ENCODE results near the gene ARHGAP9. TPM values are rescaled to one million over a fixed set of nuclear protein-coding genes. Genes with fewer than 3 reads are reported as not detected.

ARHGAP9 gene
- total and polyA plus RNA-seq, 2 of the 4 experiments (the other 2 are of a cell fraction): 0.18 to 0.79 TPM

DNA sequence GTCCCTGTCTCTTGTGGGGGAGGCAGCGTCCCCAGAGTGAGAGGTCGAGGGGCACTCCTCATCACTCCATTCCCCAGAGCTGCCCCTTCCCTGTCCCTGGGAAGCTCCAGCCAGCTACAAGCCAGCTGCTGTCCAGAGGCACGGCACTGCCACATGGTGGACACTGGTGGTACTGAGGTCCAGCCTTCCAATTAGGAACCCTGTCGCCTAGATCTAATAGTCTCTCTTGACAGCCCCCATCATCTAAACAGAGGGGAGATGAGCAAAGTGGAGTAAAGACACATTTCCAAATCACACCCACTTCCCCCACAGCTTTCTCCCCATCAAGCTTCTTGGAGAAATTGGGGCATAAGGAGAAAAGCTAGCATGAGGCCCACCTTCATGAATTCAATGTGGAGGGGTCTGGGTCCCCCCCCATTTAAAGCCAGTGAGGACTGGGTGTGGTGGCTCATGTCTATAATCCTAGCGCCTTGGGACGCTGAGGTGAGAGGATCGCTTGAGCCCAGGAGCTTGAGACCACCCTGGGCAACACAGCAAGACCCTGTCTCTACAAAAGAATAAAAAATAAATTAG, 26.6 kb downstream of the ARHGAP9 start:
- dilution Hi-C loops (cut with HindIII; ENCODE audit: low sequenced_read_pairs, unreplicated experiment): no loop called here
- Histone ChIP-seq H3K18ac (ENCODE audit: low read depth, low read length) (peak overlapping the region; percentile 19; the same call in 1 of the 2 replicates), H3K9ac (ENCODE audit: low read depth, low read length) (no peak overlapping the region), H3K79me1 (ENCODE audit: low read depth in 1 of 2, low read length in 2 of 2) (peaks cover 0 to 10% of the 10 kb centered on the region in 2 experiments; a peak in 1 of 4 replicates), H2BK120ac (ENCODE audit: low read depth, low read length) (peak overlapping the region; percentile 84), H2AK9ac (replicated peaks; ENCODE audit: low read depth, low read length, poor library complexity) (peak overlapping the region; percentile 71), H3K9me1 (ENCODE audit: insufficient read depth, low read length) (peaks cover 28% of the 10 kb centered on the region), H2AK5ac (ENCODE audit: low read depth, low read length) (peak overlapping the region; percentile 75), H3K4me1 (ENCODE audit: control insufficient read depth, insufficient read depth, low read length) (peaks cover 33% of the 10 kb centered on the region), H2BK15ac (ENCODE audit: low read depth, low read length) (peak overlapping the region; percentile 88; the same call in 1 of the 3 replicates), H3K23ac (ENCODE audit: low read depth, low read length) (peak overlapping the region; percentile 10; the same call in 1 of the 2 replicates), H3K27me3 (ENCODE audit: control insufficient read depth, insufficient read depth, low read length) (no peaks in the 10 kb centered on the region), H2BK5ac (ENCODE audit: low read depth, low read length, poor library complexity, severe bottlenecking) (peak overlapping the region; percentile 69), H4K91ac (ENCODE audit: insufficient read depth, low read depth, low read length) (peak overlapping the region; percentile 87), H3K14ac (replicated peaks; ENCODE audit: low read depth, low read length) (peak overlapping the region; percentile 61), H2AFZ (replicated peaks; ENCODE audit: low read length, poor library complexity) (peak overlapping the region; percentile 76), H2BK20ac (ENCODE audit: low read depth, low read length) (peak overlapping the region; percentile 82), H3K4me2 (ENCODE audit: low read depth, low read length) (peak overlapping the region; percentile 23; the same call in 1 of the 2 replicates), H3K36me3 (ENCODE audit: control insufficient read depth, insufficient read depth, low read length) (no peaks in the 10 kb centered on the region), H3K4me3 (ENCODE audit: insufficient read depth, low read depth, low read length) (no peak overlapping the region), H3K56ac (ENCODE audit: extremely low read depth, insufficient read depth, low read length) (no peak overlapping the region), H3K27ac (ENCODE audit: insufficient read depth, low read length) (peak overlapping the region; percentile 53; the same call in 1 of the 2 replicates), H4K5ac (ENCODE audit: low read depth, low read length) (peak overlapping the region; percentile 19; the same call in 1 of the 2 replicates), H3K9me3 (ENCODE audit: control insufficient read depth, insufficient read depth, low read length) (no peaks in the 10 kb centered on the region), H4K8ac (ENCODE audit: low read depth in 2 of 2, low read length in 2 of 2) (peak overlapping the region; percentile 10 to 88; a peak in 2 of 4 replicates), H3K4ac (ENCODE audit: low read depth, low read length) (peak overlapping the region; percentile 76), H4K20me1 (ENCODE audit: insufficient read depth, low read length) (no peaks in the 10 kb centered on the region)
- TF ChIP-seq SMC3 (IDR thresholded peaks at IDR 0.05; ENCODE audit: low read depth, low read length) (peak; percentile 96), MAZ (IDR thresholded peaks at IDR 0.05; ENCODE audit: borderline replicate concordance, low read depth, low read length) (peak; percentile 53; the same call in 1 of the 2 replicates), RAD21 (IDR thresholded peaks at IDR 0.05; ENCODE audit: low read length) (peak; percentile 98)
- TF ChIP-seq, protein P1, sequence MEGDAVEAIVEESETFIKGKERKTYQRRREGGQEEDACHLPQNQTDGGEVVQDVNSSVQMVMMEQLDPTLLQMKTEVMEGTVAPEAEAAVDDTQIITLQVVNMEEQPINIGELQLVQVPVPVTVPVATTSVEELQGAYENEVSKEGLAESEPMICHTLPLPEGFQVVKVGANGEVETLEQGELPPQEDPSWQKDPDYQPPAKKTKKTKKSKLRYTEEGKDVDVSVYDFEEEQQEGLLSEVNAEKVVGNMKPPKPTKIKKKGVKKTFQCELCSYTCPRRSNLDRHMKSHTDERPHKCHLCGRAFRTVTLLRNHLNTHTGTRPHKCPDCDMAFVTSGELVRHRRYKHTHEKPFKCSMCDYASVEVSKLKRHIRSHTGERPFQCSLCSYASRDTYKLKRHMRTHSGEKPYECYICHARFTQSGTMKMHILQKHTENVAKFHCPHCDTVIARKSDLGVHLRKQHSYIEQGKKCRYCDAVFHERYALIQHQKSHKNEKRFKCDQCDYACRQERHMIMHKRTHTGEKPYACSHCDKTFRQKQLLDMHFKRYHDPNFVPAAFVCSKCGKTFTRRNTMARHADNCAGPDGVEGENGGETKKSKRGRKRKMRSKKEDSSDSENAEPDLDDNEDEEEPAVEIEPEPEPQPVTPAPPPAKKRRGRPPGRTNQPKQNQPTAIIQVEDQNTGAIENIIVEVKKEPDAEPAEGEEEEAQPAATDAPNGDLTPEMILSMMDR (conservative IDR thresholded peaks at IDR 0.05; ENCODE audit: low read depth, low read length): peak; percentile 98
- TF ChIP-seq, protein P2, sequence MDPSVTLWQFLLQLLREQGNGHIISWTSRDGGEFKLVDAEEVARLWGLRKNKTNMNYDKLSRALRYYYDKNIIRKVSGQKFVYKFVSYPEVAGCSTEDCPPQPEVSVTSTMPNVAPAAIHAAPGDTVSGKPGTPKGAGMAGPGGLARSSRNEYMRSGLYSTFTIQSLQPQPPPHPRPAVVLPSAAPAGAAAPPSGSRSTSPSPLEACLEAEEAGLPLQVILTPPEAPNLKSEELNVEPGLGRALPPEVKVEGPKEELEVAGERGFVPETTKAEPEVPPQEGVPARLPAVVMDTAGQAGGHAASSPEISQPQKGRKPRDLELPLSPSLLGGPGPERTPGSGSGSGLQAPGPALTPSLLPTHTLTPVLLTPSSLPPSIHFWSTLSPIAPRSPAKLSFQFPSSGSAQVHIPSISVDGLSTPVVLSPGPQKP (IDR thresholded peaks at IDR 0.05; ENCODE audit: borderline replicate concordance, low read depth, low read length): no peak
- intact Hi-C loops (cut with micrococcal nuclease): loop anchor here (1.0 to 5.0 kb wide), 3 partner anchors 81 to 190 kb away; no protein-coding TSS in a partner anchor
- POLR2A ChIA-PET (ENCODE audit: unreplicated experiment): interaction anchor here (1.0 kb wide), 1 partner anchor 145 kb away, joined by 6 read pairs; no protein-coding TSS in a partner anchor
- BruUV-seq (replicated peaks): no TSS peak
- CTCF ChIA-PET: interaction anchor here (0.5 to 2.5 kb wide), 22 partner anchors 9 to 213 kb away, joined by 3 to 42 read pairs (median 4); no protein-coding TSS in a partner anchor
- ATAC-seq (ENCODE audit: low read depth): peak; percentile 77
- peak; percentile 84 for DNase-seq
- in situ Hi-C loops (cut with MboI; ENCODE audit: low sequenced_read_pairs): loop anchor here (5.0 kb wide), 2 partner anchors 141 to 186 kb away; no protein-coding TSS in a partner anchor
- WGBS, 2 experiments (ENCODE audit: extremely low coverage in 2 of 2, insufficient read length in 1 of 2): no CpG with 5 or more reads among the region's 7 CpGs
